Measurements from ENCODE around the gene FAM241A. TPM values are rescaled to one million over a fixed set of nuclear protein-coding genes. Genes with fewer than 3 reads are reported as not detected.

Gene FAM241A
- total RNA-seq, 1 donor from 2014 or later: 6.7 TPM

DNA sequence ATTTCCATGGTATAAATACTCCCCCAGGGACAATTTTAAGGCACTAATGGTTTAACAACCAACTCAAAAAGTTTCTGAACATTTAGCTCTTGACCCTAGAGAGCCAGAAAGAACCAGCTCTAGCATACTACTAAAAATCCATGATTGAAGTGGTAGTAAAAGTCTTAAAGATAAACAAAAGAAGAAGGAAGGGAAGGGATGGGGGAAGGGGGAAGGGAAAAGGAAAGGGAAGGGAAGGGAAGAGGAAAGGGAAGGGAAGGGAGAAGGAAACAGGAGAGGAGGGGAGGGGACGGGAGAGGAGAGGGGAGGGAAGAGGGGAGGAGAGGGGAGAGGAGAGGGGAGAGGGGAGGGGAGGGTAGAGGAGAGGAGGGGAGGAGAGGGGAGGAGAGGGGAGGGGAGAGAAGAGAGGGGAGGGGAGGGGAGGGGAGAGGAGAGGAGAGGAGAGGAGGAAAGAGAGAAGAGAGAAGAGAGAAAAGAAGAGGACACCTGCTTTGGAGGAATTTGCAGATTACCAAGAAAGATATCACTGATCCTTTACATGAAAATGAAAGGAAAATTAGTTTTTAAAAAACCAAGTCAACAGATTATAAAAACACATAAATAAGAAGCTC is 26.4 kb upstream of the FAM241A start:
- no peaks in the 10 kb centered on the region for H3K27me3 Mint-ChIP-seq (ENCODE audit: insufficient read depth)
- H3K4me1 Mint-ChIP-seq (ENCODE audit: low read depth): peaks cover 24% of the 10 kb centered on the region
- H3K36me3 Mint-ChIP-seq (ENCODE audit: low read depth): peaks cover 5% of the 10 kb centered on the region
- DNase-seq (ENCODE audit: low spot score): no peak
- intact Hi-C loops (cut with micrococcal nuclease): loop anchor here (1.0 to 2.0 kb wide), 9 partner anchors 8 to 518 kb away; partner anchors contain the start of genes AP1AR, LARP7 and ZGRF1
- peak overlapping the region; percentile 94 for H3K27ac Mint-ChIP-seq
- H3K9me3 Mint-ChIP-seq: peaks cover 9% of the 10 kb centered on the region
- H3K4me3 Mint-ChIP-seq: peak overlapping the region; percentile 39

DNA sequence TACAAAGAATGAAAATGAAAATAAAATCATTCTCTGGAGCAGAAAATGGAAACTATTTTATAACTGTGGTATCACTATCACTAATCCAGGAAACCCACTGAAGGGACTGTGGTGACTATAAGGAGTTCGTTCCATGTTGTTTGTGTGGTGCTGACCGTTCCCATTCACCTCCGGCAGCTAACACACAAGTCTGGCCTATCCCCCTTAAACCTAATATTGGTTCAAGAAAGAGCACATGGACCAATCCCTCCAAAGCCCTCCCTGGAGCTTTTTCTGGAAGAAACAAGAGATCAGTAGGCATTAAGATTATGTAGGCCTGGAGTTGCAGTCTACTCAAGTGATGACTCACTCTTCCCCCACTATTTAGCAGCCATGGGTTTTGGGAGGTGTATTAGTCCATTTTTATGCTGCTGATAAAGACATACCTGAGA is 25.9 kb upstream of the FAM241A start:
- intact Hi-C loops (cut with micrococcal nuclease): loop anchor here (1.0 to 2.0 kb wide), 9 partner anchors 8 to 517 kb away; partner anchors contain the start of genes AP1AR, LARP7 and ZGRF1
- DNase-seq (ENCODE audit: low spot score): peak; percentile 21
- peaks cover 9% of the 10 kb centered on the region for H3K9me3 Mint-ChIP-seq
- H3K4me1 Mint-ChIP-seq (ENCODE audit: low read depth): peaks cover 24% of the 10 kb centered on the region
- peak overlapping the region; percentile 50 for H3K4me3 Mint-ChIP-seq
- H3K36me3 Mint-ChIP-seq (ENCODE audit: low read depth): peaks cover 5% of the 10 kb centered on the region
- no peaks in the 10 kb centered on the region for H3K27me3 Mint-ChIP-seq (ENCODE audit: insufficient read depth)
- H3K27ac Mint-ChIP-seq: peak overlapping the region; percentile 94

DNA sequence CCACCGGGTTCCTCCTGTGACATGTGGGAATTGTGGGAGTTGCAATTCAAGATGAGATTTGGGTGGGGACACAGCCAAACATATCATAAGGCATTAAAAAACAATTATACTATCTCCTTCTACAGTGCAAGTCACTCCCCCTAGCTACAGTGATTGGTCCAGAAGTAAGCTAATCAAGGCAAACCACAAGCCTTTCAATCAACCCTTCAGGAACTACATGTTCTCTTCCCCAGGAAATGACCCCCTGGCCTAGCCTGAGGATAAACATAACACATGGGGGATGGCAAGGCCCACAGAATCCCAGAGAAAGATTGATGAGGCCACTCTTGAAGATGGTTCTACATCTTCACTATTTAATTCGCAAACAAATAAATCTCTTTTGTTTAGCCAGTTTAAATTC is 25.2 kb upstream of the FAM241A start:
- Mint-ChIP-seq H3K4me1 (ENCODE audit: low read depth) (peaks cover 24% of the 10 kb centered on the region), H3K27me3 (ENCODE audit: insufficient read depth) (no peaks in the 10 kb centered on the region), H3K27ac (no peak overlapping the region), H3K36me3 (ENCODE audit: low read depth) (peaks cover 5% of the 10 kb centered on the region), H3K4me3 (no peak overlapping the region), H3K9me3 (peaks cover 9% of the 10 kb centered on the region)
- intact Hi-C loops (cut with micrococcal nuclease): no loop called here
- DNase-seq (ENCODE audit: low spot score): no peak

DNA sequence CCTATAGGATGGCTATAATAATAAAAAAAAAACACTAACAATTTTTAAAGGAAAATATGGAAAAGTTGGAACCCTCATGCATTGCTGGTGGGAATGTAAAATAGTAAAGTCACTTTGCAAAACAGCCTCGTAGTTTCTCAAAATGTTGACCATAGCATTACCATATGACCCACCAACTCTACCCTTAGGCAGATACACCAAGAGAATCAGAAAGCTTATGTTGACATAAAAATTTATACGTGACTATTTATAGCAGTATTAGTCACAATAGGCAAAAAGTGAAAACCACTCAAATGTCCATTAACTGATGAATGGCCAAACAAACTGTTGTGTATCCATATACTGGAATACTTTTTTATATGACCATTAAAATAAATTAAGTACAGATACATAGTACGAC is 19.8 kb upstream of the FAM241A start:
- peaks cover 13% of the 10 kb centered on the region for H3K4me1 Mint-ChIP-seq (ENCODE audit: low read depth)
- H3K4me3 Mint-ChIP-seq: no peak overlapping the region

DNA sequence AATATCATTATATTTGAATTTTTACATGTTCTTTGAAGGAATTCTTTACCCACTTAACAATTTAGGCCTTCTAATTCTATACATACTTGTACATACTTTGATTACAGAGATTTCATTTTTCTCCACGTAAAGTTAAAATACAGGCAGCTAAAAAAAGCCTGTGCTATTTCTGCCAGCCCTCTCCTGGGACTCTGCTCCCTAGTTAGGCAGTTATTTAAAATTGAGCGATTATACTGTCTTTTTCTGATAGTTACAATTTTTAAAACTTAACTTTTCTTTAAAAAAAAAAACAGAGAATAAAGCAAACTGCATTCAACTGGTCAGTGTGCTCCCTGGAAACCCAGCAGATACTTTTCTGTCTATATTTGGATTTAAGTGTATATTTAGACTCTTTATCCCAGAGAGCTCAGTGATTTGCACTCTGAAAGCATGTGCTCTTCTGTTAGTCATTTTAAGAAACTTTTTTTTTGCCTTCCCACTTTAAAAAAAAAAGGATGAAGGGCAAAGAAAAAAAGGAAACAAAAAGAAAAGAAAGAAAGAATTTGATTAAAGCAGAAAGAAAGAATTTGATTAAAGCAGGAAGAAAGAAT is 18.1 kb upstream of the FAM241A start:
- intact Hi-C loops (cut with micrococcal nuclease): loop anchor here (1.0 kb wide), 1 partner anchor 8 kb away; no protein-coding TSS in a partner anchor
- Mint-ChIP-seq H3K4me3 (no peak overlapping the region), H3K4me1 (ENCODE audit: low read depth) (peaks cover 15% of the 10 kb centered on the region), H3K27ac (no peak overlapping the region), H3K36me3 (ENCODE audit: low read depth) (no peaks in the 10 kb centered on the region), H3K27me3 (ENCODE audit: insufficient read depth) (peaks cover 12% of the 10 kb centered on the region), H3K9me3 (no peaks in the 10 kb centered on the region)
- no peak for DNase-seq (ENCODE audit: low spot score)

More for the DNA sequence above, 19.8 kb upstream of the FAM241A start:
- H3K27ac Mint-ChIP-seq: no peak overlapping the region
- no peak for DNase-seq (ENCODE audit: low spot score)
- intact Hi-C loops (cut with micrococcal nuclease): no loop called here
- peaks cover 12% of the 10 kb centered on the region for H3K27me3 Mint-ChIP-seq (ENCODE audit: insufficient read depth)
- H3K9me3 Mint-ChIP-seq: no peaks in the 10 kb centered on the region
- H3K36me3 Mint-ChIP-seq (ENCODE audit: low read depth): peaks cover 3% of the 10 kb centered on the region

DNA sequence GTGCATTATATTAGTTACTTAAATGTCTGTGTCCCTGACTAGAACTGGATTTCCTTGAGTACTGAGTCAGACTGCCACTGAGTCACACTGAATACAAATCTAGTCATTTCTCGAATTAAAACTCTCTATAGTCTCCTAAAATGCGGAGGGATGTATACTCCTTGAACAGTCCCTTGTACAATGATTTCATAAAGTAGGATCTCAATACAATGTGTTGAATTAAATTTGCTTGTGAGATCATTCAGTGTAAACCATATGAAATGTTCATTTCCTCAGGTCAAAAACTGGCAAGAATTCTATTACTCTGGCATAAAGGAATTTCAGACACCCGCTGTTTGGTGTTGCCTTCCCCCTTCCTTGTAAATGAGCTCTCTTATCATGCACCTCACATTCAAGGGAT is 17.5 kb upstream of the FAM241A start:
- no peak for DNase-seq (ENCODE audit: low spot score)
- no peak overlapping the region for H3K27ac Mint-ChIP-seq
- H3K27me3 Mint-ChIP-seq (ENCODE audit: insufficient read depth): peaks cover 14% of the 10 kb centered on the region
- no peaks in the 10 kb centered on the region for H3K36me3 Mint-ChIP-seq (ENCODE audit: low read depth)
- intact Hi-C loops (cut with micrococcal nuclease): loop anchor here (1.0 kb wide), 1 partner anchor 9 kb away; no protein-coding TSS in a partner anchor
- H3K9me3 Mint-ChIP-seq: no peaks in the 10 kb centered on the region
- no peak overlapping the region for H3K4me3 Mint-ChIP-seq
- peaks cover 15% of the 10 kb centered on the region for H3K4me1 Mint-ChIP-seq (ENCODE audit: low read depth)

DNA sequence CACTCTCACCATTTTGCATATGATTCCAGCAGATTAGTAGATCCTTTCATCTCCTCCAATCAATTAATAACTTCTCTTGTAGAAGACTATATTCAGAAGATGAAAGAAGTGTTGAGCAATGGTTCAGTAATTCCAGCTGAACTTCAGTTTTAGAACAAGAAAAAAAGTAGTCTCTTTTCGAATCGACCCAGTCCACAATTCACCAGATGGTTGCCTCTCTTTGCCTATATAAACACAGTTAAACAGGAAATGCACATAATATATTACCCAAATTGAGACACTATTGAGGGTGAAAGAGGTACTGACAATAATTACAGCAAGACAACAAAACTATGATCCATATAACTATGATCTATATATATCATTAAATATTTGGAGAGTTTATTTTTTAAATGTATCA is 16.8 kb upstream of the FAM241A start:
- intact Hi-C loops (cut with micrococcal nuclease): no loop called here
- H3K9me3 Mint-ChIP-seq: no peaks in the 10 kb centered on the region
- H3K4me1 Mint-ChIP-seq (ENCODE audit: low read depth): peaks cover 15% of the 10 kb centered on the region
- no peak for DNase-seq (ENCODE audit: low spot score)
- peaks cover 15% of the 10 kb centered on the region for H3K27me3 Mint-ChIP-seq (ENCODE audit: insufficient read depth)
- H3K36me3 Mint-ChIP-seq (ENCODE audit: low read depth): no peaks in the 10 kb centered on the region
- no peak overlapping the region for H3K27ac Mint-ChIP-seq
- no peak overlapping the region for H3K4me3 Mint-ChIP-seq

DNA sequence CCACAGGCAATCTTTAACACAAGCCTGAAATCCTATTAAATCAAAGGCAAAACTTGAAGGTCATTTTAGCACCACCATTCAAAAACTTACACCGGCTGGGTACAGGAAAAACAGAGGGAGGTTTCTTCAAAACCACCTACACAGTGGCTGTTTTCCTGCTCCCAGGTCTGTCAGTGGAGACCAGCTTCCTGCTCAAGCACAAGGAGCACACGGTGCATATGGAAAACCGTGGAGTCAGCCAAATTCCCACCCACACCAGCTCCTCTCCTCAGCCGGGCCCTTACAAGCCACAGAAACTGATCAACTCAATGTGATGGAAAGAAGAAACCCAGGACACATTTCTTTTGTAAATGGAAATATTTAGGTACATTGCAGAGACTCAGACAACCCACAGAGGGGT is 14.3 kb upstream of the FAM241A start:
- Mint-ChIP-seq H3K4me1 (ENCODE audit: low read depth) (peaks cover 15% of the 10 kb centered on the region), H3K27ac (no peak overlapping the region), H3K36me3 (ENCODE audit: low read depth) (no peaks in the 10 kb centered on the region), H3K4me3 (no peak overlapping the region), H3K9me3 (no peaks in the 10 kb centered on the region), H3K27me3 (ENCODE audit: insufficient read depth) (peaks cover 15% of the 10 kb centered on the region)
- intact Hi-C loops (cut with micrococcal nuclease): loop anchor here (1.0 kb wide), 1 partner anchor 14 kb away; the partner anchor contains the start of gene FAM241A
- DNase-seq (ENCODE audit: low spot score): no peak

DNA sequence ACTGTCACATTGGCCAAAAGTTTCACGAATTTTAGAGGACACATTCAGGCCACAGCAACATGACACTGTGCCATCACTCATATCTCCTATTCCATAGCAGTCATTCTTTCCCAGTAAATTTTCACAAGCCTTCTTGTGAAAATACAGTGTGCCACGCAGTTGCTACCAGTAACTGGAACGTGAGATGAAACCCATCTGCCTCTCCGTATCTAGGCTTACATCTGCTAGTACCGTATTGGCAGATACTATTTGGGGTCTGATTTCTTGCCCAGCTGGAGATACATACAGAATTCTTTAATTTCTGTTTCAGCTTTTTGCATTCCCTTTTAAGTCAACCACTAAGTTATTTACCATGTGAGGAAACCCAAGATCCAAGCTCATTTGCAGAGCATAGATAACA is 8.7 kb upstream of the FAM241A start:
- H3K9me3 Mint-ChIP-seq: no peaks in the 10 kb centered on the region
- H3K4me1 Mint-ChIP-seq (ENCODE audit: low read depth): no peaks in the 10 kb centered on the region
- intact Hi-C loops (cut with micrococcal nuclease): no loop called here
- H3K27ac Mint-ChIP-seq: no peak overlapping the region
- no peak for DNase-seq (ENCODE audit: low spot score)
- H3K36me3 Mint-ChIP-seq (ENCODE audit: low read depth): no peaks in the 10 kb centered on the region
- peaks cover 6% of the 10 kb centered on the region for H3K27me3 Mint-ChIP-seq (ENCODE audit: insufficient read depth)
- no peak overlapping the region for H3K4me3 Mint-ChIP-seq

DNA sequence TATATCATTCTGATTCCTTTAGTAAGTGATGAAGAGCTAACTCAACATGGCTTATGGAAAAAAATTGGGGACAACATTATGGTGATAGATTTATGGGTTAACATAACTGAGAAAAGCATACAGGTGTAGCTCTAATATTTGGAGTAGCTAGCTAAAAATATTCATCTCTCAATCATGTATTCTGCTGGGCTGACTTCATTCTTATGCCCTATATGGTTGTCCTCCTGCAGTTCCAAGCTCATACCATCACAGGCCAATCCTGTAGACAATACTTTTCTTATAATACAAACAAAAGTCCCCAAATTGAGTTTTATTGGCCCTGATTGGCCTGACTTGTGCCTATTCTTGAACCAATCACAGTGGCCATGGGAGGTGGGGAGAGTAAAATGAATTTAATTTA is 6.7 kb upstream of the FAM241A start:
- intact Hi-C loops (cut with micrococcal nuclease): no loop called here
- Mint-ChIP-seq H3K9me3 (no peaks in the 10 kb centered on the region), H3K27me3 (ENCODE audit: insufficient read depth) (peaks cover 2% of the 10 kb centered on the region), H3K36me3 (ENCODE audit: low read depth) (no peaks in the 10 kb centered on the region), H3K4me1 (ENCODE audit: low read depth) (peaks cover 1% of the 10 kb centered on the region), H3K27ac (no peak overlapping the region), H3K4me3 (no peak overlapping the region)
- DNase-seq (ENCODE audit: low spot score): no peak

DNA sequence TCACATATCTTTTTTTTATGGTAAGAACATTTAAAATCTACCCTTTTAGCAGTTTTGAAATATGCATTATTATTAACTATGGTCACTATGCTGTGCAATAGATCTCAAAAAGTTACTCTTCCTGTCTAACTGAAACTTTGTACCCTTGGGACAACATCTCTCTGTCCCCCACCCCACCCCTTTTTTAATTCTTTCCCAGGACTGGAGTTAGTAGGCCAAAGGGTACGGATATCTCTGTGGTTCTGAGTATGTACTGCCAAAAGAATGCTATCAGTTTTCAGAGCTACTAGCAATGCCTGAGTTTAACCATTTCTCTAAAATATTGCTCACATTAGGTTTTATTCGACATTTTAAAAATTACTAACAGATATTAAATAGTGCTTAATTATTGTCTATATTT is 4.7 kb upstream of the FAM241A start:
- DNase-seq (ENCODE audit: low spot score): no peak
- intact Hi-C loops (cut with micrococcal nuclease): no loop called here
- Mint-ChIP-seq H3K4me3 (no peak overlapping the region), H3K27ac (no peak overlapping the region), H3K9me3 (no peaks in the 10 kb centered on the region), H3K27me3 (ENCODE audit: insufficient read depth) (no peaks in the 10 kb centered on the region), H3K4me1 (ENCODE audit: low read depth) (peaks cover 17% of the 10 kb centered on the region), H3K36me3 (ENCODE audit: low read depth) (no peaks in the 10 kb centered on the region)

DNA sequence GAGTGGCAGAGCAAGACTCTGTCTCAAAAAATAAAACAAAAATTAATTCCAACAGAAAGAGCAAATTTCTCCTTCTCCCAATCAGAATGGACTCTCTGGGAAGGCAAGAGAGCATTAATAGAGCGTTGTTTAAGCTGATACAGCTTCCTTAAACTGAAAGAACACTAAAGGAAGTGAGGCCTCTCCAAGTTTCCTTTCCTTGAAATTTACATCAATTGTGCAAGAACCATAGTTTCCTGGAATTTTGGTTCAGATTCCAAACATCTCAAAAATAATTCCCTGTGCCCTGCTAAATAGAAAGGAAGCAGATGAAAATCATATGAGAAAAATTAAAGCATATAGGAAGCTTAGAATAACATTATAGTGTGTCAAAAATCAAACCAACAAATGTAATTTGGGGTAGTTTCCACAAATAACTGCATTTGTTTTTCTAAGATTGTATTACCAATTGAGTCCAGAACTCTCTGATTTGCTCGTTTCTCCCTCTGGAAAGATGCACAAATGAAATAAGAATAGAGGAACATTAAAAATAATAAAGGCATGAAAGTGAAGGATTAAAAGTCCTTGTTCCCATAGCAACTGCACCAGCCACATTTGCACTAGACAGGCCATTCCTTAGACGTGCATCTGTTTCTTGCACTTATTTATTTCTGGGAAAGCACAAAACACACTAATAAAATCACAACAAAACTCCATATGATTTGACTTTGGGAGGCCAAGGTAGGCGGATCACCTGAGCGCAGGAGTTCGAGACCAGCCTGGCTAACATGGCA is 3.7 kb upstream of the FAM241A start:
- DNase-seq (ENCODE audit: low spot score): no peak
- peaks cover 24% of the 10 kb centered on the region for H3K4me1 Mint-ChIP-seq (ENCODE audit: low read depth)
- no peaks in the 10 kb centered on the region for H3K27me3 Mint-ChIP-seq (ENCODE audit: insufficient read depth)
- no peak overlapping the region for H3K27ac Mint-ChIP-seq
- no peak overlapping the region for H3K4me3 Mint-ChIP-seq
- intact Hi-C loops (cut with micrococcal nuclease): no loop called here
- H3K9me3 Mint-ChIP-seq: no peaks in the 10 kb centered on the region
- H3K36me3 Mint-ChIP-seq (ENCODE audit: low read depth): peaks cover 2% of the 10 kb centered on the region

DNA sequence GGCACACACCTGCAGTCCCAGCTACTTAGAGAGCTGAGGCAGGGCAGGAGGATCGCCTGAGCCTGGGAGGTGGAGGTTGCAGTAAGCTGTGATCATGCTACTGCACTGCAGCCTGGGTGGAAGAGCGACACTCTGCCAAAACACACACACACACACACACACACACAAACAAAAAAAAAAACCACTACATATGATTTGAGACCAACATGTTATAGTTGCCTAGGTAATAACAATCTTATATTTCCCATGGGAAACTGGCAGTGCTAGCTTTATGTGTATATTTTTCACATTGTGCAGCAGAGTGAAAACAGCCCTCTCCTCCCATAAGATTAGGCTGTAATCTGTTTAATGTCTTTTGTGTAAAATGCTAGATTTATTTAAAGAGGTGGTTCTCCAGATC is 3.1 kb upstream of the FAM241A start:
- Mint-ChIP-seq H3K9me3 (no peaks in the 10 kb centered on the region), H3K27me3 (ENCODE audit: insufficient read depth) (no peaks in the 10 kb centered on the region), H3K4me1 (ENCODE audit: low read depth) (peaks cover 30% of the 10 kb centered on the region), H3K4me3 (no peak overlapping the region), H3K36me3 (ENCODE audit: low read depth) (peaks cover 7% of the 10 kb centered on the region), H3K27ac (no peak overlapping the region)
- DNase-seq (ENCODE audit: low spot score): no peak
- intact Hi-C loops (cut with micrococcal nuclease): no loop called here
